ENCODE measurements around the gene TFE3.

Gene TFE3

DNA sequence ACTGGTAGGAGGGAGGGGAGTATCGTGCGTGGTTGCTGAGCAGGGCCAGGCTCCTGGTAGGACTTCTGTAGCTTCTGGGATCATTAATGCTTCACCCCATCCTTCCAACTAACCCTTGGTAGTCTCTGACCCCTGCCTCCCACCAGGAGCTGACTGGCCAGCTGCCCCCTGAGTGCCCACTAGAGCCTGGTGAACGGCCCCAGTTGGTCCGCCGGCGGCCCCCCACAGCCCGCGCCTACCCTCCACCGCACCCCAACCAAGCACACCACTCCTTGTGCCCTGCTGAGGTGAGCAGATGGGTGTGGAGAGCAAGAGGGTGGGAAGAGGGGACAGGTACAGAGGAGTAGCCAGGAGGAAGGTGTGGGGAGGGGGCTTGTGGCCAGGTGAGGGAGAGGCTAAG is 20.6 kb upstream of the TFE3 start:
- ChIA-PET POLR2A (no interaction called here), CTCF (no interaction called here)
- no peak for TF ChIP-seq FOXK2 (IDR thresholded peaks at IDR 0.05)
- no peak for TF ChIP-seq HDGF (IDR thresholded peaks at IDR 0.05; ENCODE audit: borderline replicate concordance)
- TF ChIP-seq ZNF384 (IDR thresholded peaks at IDR 0.05) = no peak
- TF ChIP-seq L3MBTL2 (conservative IDR thresholded peaks at IDR 0.05) = no peak
- TF ChIP-seq, protein P1, sequence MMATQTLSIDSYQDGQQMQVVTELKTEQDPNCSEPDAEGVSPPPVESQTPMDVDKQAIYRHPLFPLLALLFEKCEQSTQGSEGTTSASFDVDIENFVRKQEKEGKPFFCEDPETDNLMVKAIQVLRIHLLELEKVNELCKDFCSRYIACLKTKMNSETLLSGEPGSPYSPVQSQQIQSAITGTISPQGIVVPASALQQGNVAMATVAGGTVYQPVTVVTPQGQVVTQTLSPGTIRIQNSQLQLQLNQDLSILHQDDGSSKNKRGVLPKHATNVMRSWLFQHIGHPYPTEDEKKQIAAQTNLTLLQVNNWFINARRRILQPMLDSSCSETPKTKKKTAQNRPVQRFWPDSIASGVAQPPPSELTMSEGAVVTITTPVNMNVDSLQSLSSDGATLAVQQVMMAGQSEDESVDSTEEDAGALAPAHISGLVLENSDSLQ (IDR thresholded peaks at IDR 0.05) = no peak
- TF ChIP-seq NFRKB (IDR thresholded peaks at IDR 0.05) = no peak
- TF ChIP-seq BHLHE40 (IDR thresholded peaks at IDR 0.05; ENCODE audit: borderline replicate concordance) = no peak
- no peak for TF ChIP-seq CTBP1 (IDR thresholded peaks at IDR 0.05; ENCODE audit: borderline replicate concordance)
- no peak for TF ChIP-seq TARDBP (IDR thresholded peaks at IDR 0.05)
- no peak for TF ChIP-seq SP1 (IDR thresholded peaks at IDR 0.05)
- no peak for TF ChIP-seq ELF4 (IDR thresholded peaks at IDR 0.05)
- no peak for TF ChIP-seq FOXM1 (IDR thresholded peaks at IDR 0.05; ENCODE audit: borderline replicate concordance)
- no peak for TF ChIP-seq LEF1 (IDR thresholded peaks at IDR 0.05; ENCODE audit: borderline replicate concordance)
- no peak for TF ChIP-seq FOXA1 (IDR thresholded peaks at IDR 0.05)
- no peak for TF ChIP-seq SUZ12 (IDR thresholded peaks at IDR 0.05)
- TF ChIP-seq ARNT (IDR thresholded peaks at IDR 0.05) = no peak

DNA sequence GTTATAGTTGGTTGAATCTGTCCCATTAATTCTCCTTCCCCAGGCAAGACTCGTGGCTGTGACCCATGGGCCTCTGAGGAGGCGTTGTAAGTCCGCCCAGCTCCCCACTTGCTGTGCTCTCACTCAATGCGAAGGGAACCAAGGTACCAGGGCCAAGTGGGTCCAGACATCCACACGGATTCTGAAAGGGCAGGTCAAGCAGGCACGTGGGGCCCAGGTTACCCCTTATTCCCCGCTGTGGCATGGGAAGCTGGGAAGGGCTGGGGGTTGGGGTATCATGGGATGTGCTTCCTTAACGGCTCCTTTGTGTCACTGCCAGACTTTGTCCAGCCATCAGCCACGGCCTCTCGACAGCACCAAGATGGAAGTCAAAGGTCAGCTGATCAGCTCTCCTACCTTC is 18.8 kb upstream of the TFE3 start:
- ChIA-PET CTCF (no interaction called here), POLR2A (interaction anchor here (1.3 kb wide), 1 partner anchor 14 kb away, joined by 3 read pairs; no protein-coding TSS in a partner anchor)
- TF ChIP-seq FOXA1 (IDR thresholded peaks at IDR 0.05) (no peak), L3MBTL2 (conservative IDR thresholded peaks at IDR 0.05) (no peak), TARDBP (IDR thresholded peaks at IDR 0.05) (no peak)
- DNase-seq (ENCODE audit: extremely low spot score) = no peak

More for the DNA sequence above, 20.6 kb upstream of the TFE3 start:
- DNase-seq (ENCODE audit: extremely low spot score) = no peak

DNA sequence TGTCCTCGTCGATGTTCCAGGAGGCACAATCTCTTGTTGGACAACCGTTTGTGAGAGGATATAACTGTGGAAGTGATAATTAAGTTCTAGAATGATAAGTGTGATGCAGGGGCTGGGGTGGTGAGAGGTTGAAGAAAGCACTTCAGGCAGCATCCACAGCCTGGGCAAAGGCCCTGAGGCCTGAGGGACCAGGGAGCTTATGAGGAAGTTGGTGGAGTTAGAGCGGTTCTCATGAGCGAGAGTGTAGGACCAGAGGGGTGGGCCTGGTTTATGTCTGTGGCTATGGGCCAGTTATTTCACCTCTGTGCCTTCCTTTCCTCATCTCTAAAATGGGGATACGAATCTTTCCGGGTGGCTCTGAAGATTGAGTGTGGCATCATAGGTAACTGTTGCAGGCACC is 18.3 kb upstream of the TFE3 start:
- TF ChIP-seq ELF4 (IDR thresholded peaks at IDR 0.05) = no peak
- no peak for TF ChIP-seq HDGF (IDR thresholded peaks at IDR 0.05; ENCODE audit: borderline replicate concordance)
- no peak for TF ChIP-seq ARNT (IDR thresholded peaks at IDR 0.05)
- TF ChIP-seq LEF1 (IDR thresholded peaks at IDR 0.05; ENCODE audit: borderline replicate concordance) = no peak
- no peak for TF ChIP-seq BHLHE40 (IDR thresholded peaks at IDR 0.05; ENCODE audit: borderline replicate concordance)
- POLR2A ChIA-PET = interaction anchor here (1.3 kb wide), 1 partner anchor 14 kb away, joined by 3 read pairs; no protein-coding TSS in a partner anchor
- DNase-seq (ENCODE audit: extremely low spot score) = no peak
- CTCF ChIA-PET = no interaction called here

DNA sequence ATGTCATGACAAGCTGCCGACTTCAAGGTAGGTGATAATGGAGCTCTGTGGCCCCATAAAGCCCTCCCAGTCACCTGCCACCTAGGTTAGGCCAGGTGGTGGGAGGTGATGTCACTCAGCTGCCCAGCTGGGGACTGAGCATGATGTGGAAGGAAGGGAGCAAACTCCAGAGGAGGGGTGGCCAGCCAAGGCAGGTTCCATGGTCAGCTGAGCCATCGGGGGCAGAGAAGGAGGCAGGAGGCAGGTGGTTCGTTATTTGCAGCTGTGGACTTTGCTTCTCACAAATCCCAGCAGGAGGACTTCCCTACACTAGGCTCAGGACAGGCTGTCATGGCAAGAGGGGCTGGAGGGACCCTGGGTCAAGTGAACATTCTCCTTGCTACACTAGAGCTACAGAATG is 17.8 kb upstream of the TFE3 start:
- CTCF ChIA-PET = no interaction called here
- DNase-seq (ENCODE audit: extremely low spot score) = no peak
- TF ChIP-seq BHLHE40 (IDR thresholded peaks at IDR 0.05; ENCODE audit: borderline replicate concordance) (no peak), L3MBTL2 (conservative IDR thresholded peaks at IDR 0.05) (no peak), CTBP1 (IDR thresholded peaks at IDR 0.05; ENCODE audit: borderline replicate concordance) (no peak)
- POLR2A ChIA-PET = no interaction called here

DNA sequence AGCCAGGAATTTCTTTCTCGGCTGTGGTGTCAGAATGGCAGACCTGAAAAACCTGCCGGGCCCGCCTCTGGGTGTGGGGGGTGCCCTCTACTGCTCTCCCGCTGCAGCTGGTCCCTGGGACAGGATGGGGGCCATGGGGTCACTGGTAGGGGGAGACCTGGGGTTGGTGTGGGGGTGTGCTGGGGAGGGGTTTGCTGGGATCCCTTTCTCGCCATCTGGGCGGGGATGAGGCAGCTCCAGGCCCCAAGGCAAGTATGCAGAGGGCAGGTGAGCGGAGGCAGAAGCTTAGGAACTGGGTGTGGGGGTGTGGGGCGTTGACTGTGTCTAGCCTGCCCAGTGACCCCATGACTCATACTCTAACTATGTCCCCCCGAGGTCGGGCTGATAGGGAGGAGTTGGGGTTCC is 16.5 kb upstream of the TFE3 start:
- TF ChIP-seq FOXA1 (IDR thresholded peaks at IDR 0.05) (no peak), HDGF (IDR thresholded peaks at IDR 0.05; ENCODE audit: borderline replicate concordance) (no peak), NFRKB (IDR thresholded peaks at IDR 0.05) (no peak), CTBP1 (IDR thresholded peaks at IDR 0.05; ENCODE audit: borderline replicate concordance) (no peak), LEF1 (IDR thresholded peaks at IDR 0.05; ENCODE audit: borderline replicate concordance) (no peak), TARDBP (IDR thresholded peaks at IDR 0.05) (no peak), SUZ12 (IDR thresholded peaks at IDR 0.05) (no peak), ARNT (IDR thresholded peaks at IDR 0.05) (no peak), SP1 (IDR thresholded peaks at IDR 0.05) (no peak), BHLHE40 (IDR thresholded peaks at IDR 0.05; ENCODE audit: borderline replicate concordance) (no peak)
- TF ChIP-seq, protein P1 (IDR thresholded peaks at IDR 0.05) = no peak
- ChIA-PET CTCF (no interaction called here), POLR2A (no interaction called here)
- DNase-seq (ENCODE audit: extremely low spot score) = no peak

DNA sequence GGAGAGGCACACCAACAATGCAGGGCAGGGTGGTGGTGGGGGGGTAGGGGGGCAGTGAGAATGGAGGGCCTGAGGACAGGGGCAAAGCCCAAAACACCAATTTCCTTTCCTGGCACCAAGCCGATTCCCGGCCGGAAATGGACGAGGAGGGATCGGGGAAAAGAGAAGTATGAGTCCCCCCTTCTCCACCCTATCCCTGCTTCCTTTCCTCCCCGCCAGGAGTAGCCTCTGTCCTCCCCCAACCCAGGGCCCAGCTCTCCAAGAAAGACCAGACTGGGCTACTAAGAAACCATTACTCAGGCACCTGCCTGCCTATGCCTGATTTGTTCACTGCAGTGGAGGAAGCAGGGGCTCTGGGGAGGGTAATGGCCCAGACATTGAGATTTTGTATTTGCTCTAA is 16.0 kb upstream of the TFE3 start:
- no peak for DNase-seq (ENCODE audit: extremely low spot score)
- POLR2A ChIA-PET = no interaction called here

DNA sequence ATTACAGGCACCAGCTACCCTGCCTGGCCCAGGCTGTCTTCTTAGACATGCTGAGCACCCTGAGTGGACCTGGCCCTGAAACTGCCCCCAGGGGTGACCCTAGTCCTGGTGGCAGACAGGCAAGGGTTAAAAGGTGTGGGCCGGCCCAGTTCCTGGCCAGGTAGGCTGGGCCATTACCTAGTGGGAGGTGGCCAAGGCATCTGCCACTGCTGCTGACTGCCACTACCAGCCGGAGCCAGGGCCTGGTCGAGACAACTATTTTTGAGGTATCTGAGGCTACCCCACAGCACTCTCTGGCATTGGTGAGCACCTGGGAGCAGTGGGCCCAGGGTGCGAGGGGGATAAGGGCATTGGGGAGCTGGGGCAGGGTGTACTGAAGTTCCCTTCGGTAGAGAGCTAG is 15.6 kb upstream of the TFE3 start, which contains the start of gene CCDC120:
CCDC120 (plus strand) TSS at position 206 of the 400 bp plus-strand sequence. CDS start 3,043 bp downstream, outside the sequence.
- no peak for TF ChIP-seq BHLHE40 (IDR thresholded peaks at IDR 0.05; ENCODE audit: borderline replicate concordance)
- no peak for DNase-seq (ENCODE audit: extremely low spot score)
- ChIA-PET POLR2A (no interaction called here), CTCF (no interaction called here)

More for the DNA sequence above, 16.0 kb upstream of the TFE3 start:
- TF ChIP-seq CTBP1 (IDR thresholded peaks at IDR 0.05; ENCODE audit: borderline replicate concordance) = no peak
- TF ChIP-seq SUZ12 (IDR thresholded peaks at IDR 0.05) = no peak
- no peak for TF ChIP-seq FOXA1 (IDR thresholded peaks at IDR 0.05)
- CTCF ChIA-PET = no interaction called here

DNA sequence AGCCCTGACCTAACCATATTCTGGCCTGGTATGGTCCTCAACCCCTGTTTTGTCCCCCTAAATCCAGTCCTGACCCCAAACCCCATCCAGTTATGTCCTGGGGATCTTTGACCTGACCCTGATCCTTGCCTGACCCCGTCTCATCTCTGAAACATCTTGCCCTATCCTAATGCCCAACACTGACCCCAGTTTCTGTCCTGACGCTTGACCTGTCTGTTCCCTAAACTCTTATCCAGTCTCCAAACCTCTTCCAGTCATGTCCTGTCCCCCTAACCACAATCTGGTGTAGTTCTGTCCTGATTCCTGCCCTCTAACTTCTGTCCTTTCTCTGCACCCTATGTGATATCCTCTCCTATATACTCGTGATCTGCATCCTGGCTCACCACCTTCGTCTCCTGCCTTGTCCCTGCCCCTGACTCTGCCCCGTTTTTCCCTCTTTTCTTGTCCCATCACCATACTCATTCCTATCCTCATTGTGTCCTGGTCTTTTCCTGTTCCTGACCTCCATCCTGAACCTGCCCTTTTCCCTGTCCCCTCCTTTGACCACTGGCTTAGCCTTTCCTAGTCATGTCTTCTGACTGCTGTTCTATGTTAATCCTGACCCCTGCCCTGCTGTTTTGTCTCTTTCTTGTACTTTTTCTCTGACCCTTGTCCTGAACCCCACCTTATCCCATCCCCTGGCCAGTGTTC is 11.1 kb upstream of the TFE3 start:
- ChIA-PET CTCF (no interaction called here), POLR2A (no interaction called here)
- no peak for DNase-seq (ENCODE audit: extremely low spot score)
- no peak for TF ChIP-seq SUZ12 (IDR thresholded peaks at IDR 0.05)

Measured in HEK293T (cell line).